ENCODE data around the gene GPR142.

Gene GPR142

GRCh38 chr17:74343526-74344284, 23.6 kb upstream of the GPR142 start:
- FAIRE-seq (no peak), DNase-seq (ENCODE audit: extremely low spot score, insufficient read length, low read depth) (no peak)

- FAIRE-seq (no peak), DNase-seq (ENCODE audit: extremely low spot score, insufficient read length, low read depth) (no peak)
Measured at GRCh38 chr17:74344658-74345057, 22.6 kb upstream of the GPR142 start.

GRCh38 chr17:74345433-74346241, 21.7 kb upstream of the GPR142 start:
- DNase-seq (ENCODE audit: extremely low spot score, insufficient read length, low read depth) (no peak), FAIRE-seq (no peak)

GRCh38 chr17:74347646-74348045, 19.7 kb upstream of the GPR142 start:
- no peak for DNase-seq (ENCODE audit: extremely low spot score, insufficient read length, low read depth)
- no peak for FAIRE-seq

- no peak for FAIRE-seq
- no peak for DNase-seq (ENCODE audit: extremely low spot score, insufficient read length, low read depth)
Measured at GRCh38 chr17:74349120-74349519, 18.2 kb upstream of the GPR142 start.

- FAIRE-seq (no peak), DNase-seq (ENCODE audit: extremely low spot score, insufficient read length, low read depth) (no peak)
Measured at GRCh38 chr17:74350486-74350885, 16.8 kb upstream of the GPR142 start.

- DNase-seq (ENCODE audit: extremely low spot score, insufficient read length, low read depth) (no peak), FAIRE-seq (no peak)
Measured at GRCh38 chr17:74351552-74352210, 15.6 kb upstream of the GPR142 start.

GRCh38 chr17:74353446-74354060, 13.8 kb upstream of the GPR142 start:
- FAIRE-seq (no peak), DNase-seq (ENCODE audit: extremely low spot score, insufficient read length, low read depth) (no peak)

- FAIRE-seq: peak; percentile 56
Measured at GRCh38 chr17:74354123-74354522, 13.2 kb upstream of the GPR142 start.

GRCh38 chr17:74354561-74354960, 12.7 kb upstream of the GPR142 start:
- FAIRE-seq (no peak), DNase-seq (ENCODE audit: extremely low spot score, insufficient read length, low read depth) (no peak)

More at GRCh38 chr17:74354123-74354522, 13.2 kb upstream of the GPR142 start:
- peak; percentile 54 for DNase-seq (ENCODE audit: extremely low spot score, insufficient read length, low read depth)

GRCh38 chr17:74355065-74355464, 12.2 kb upstream of the GPR142 start:
- no peak for FAIRE-seq
- no peak for DNase-seq (ENCODE audit: extremely low spot score, insufficient read length, low read depth)

- DNase-seq (ENCODE audit: extremely low spot score, insufficient read length, low read depth): no peak
- no peak for FAIRE-seq
Measured at GRCh38 chr17:74356646-74357465, 10.4 kb upstream of the GPR142 start.

GRCh38 chr17:74357466-74357809, 9.9 kb upstream of the GPR142 start:
- DNase-seq (ENCODE audit: extremely low spot score, insufficient read length, low read depth): no peak
- FAIRE-seq: no peak

GRCh38 chr17:74358697-74359096, 8.6 kb upstream of the GPR142 start:
- FAIRE-seq (no peak), DNase-seq (ENCODE audit: extremely low spot score, insufficient read length, low read depth) (no peak)

- FAIRE-seq: no peak
- no peak for DNase-seq (ENCODE audit: extremely low spot score, insufficient read length, low read depth)
Measured at GRCh38 chr17:74359916-74360315, 7.4 kb upstream of the GPR142 start.

GRCh38 chr17:74360899-74361229, 6.4 kb upstream of the GPR142 start:
- FAIRE-seq: no peak
- no peak for DNase-seq (ENCODE audit: extremely low spot score, insufficient read length, low read depth)

GRCh38 chr17:74361230-74362068, 5.9 kb upstream of the GPR142 start, which contains the start of gene BTBD17:
BTBD17 (minus strand) TSS chr17:74361868; CDS start chr17:74361819, 49 bp downstream.
- DNase-seq (ENCODE audit: extremely low spot score, insufficient read length, low read depth) (no peak), FAIRE-seq (no peak)

- FAIRE-seq (no peak), DNase-seq (ENCODE audit: extremely low spot score, insufficient read length, low read depth) (no peak)
Measured at GRCh38 chr17:74362069-74362405, 5.3 kb upstream of the GPR142 start.
